OCI-LY3 (cell line): ENCODE results near the gene CYGB.

Source experiments
- EZH2phosphoT487 ChIP-seq: fragments of 200-600 bp; shearing (Covaris generic); IDR thresholded peaks from 2 replicates; pipeline ENCODE4 v1.6.1; 2018; ENCODE audit warnings: antibody characterized with exemption, mixed run types, low read depth
- TF ChIP-seq, protein P1 (sequence below): fragments of 200-600, 300-600 bp; sonication (generic); IDR thresholded peaks from 2 replicates; pipeline ENCODE4 v1.5.1; 2014; ENCODE audit warnings: antibody characterized with exemption, low read length, low read depth

DNA sequence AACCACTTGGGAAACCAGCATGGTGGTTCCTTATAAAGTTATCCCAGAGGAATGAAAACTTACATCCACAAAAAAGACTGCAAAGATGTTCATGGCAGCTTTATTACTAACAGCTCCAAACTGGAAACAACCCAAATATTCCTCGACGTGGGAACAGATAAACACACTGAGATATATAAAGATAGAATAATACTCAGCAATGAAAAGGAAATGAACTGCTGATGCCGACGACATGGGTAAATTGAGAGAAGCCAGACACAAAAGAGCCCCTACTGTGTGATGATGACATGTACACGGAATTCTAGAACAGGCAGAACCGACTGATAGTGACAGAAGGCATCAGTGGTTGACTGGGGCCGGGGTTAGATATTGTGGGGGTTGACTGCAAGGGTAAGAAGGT is 12.0 kb upstream of the CYGB start:
- TF ChIP-seq, protein P1, sequence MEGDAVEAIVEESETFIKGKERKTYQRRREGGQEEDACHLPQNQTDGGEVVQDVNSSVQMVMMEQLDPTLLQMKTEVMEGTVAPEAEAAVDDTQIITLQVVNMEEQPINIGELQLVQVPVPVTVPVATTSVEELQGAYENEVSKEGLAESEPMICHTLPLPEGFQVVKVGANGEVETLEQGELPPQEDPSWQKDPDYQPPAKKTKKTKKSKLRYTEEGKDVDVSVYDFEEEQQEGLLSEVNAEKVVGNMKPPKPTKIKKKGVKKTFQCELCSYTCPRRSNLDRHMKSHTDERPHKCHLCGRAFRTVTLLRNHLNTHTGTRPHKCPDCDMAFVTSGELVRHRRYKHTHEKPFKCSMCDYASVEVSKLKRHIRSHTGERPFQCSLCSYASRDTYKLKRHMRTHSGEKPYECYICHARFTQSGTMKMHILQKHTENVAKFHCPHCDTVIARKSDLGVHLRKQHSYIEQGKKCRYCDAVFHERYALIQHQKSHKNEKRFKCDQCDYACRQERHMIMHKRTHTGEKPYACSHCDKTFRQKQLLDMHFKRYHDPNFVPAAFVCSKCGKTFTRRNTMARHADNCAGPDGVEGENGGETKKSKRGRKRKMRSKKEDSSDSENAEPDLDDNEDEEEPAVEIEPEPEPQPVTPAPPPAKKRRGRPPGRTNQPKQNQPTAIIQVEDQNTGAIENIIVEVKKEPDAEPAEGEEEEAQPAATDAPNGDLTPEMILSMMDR = no peak
- TF ChIP-seq EZH2phosphoT487 = no peak
